HEK293 (cell line): ENCODE results near the gene GALNTL6.

Experiments used
- ZNF138 ChIP-seq: fragments of 450-650 bp; formaldehyde crosslinking; IDR thresholded peaks from 2 replicates; pipeline ENCODE4 v1.5.1; 2016; ENCODE audit warnings: missing biosample characterization, missing genetic modification characterization, borderline replicate concordance
- ZNF785 ChIP-seq: fragments of 450-650 bp; formaldehyde crosslinking; IDR thresholded peaks from 2 replicates; pipeline ENCODE4 v1.5.1; 2016; ENCODE audit warnings: missing biosample characterization, missing genetic modification characterization
- TF ChIP-seq, protein P1 (sequence below): fragments of 450-650 bp; formaldehyde crosslinking; IDR thresholded peaks from 2 replicates; pipeline ENCODE4 v1.5.1; 2016; ENCODE audit warnings: missing biosample characterization, missing genetic modification characterization
- TF ChIP-seq, protein P2 (sequence below): fragments of 450-650 bp; formaldehyde crosslinking; IDR thresholded peaks from 2 replicates; pipeline ENCODE4 v1.5.1; 2016; ENCODE audit warnings: missing biosample characterization, missing genetic modification characterization
- TF ChIP-seq, protein P3 (sequence below): fragments of 450-650 bp; formaldehyde crosslinking; IDR thresholded peaks from 2 replicates; pipeline ENCODE4 v1.5.1; 2016; ENCODE audit warnings: missing biosample characterization, missing genetic modification characterization

DNA sequence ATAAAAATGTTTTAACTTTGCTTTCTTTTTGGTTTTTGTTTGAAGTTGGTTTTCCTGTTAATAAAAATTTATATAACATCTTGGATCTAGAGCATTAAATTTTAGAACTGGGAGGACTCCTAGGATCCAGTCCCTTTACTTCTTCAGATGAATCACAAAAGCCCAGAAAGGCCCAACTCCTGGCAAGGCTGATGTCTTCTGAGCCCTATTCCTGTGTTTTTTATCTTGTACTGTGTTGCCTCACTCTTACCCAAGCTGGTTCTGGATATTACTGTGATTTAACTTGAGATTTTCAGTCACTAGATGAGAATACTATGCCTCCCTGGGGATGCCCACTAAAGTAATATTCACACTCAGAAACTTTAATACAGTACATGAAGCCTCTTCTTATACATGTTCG, 1228.3 kb downstream of the GALNTL6 start:
- TF ChIP-seq, protein P1, sequence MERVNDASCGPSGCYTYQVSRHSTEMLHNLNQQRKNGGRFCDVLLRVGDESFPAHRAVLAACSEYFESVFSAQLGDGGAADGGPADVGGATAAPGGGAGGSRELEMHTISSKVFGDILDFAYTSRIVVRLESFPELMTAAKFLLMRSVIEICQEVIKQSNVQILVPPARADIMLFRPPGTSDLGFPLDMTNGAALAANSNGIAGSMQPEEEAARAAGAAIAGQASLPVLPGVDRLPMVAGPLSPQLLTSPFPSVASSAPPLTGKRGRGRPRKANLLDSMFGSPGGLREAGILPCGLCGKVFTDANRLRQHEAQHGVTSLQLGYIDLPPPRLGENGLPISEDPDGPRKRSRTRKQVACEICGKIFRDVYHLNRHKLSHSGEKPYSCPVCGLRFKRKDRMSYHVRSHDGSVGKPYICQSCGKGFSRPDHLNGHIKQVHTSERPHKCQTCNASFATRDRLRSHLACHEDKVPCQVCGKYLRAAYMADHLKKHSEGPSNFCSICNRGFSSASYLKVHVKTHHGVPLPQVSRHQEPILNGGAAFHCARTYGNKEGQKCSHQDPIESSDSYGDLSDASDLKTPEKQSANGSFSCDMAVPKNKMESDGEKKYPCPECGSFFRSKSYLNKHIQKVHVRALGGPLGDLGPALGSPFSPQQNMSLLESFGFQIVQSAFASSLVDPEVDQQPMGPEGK (tag by site-specific recombination) = no peak
- TF ChIP-seq ZNF785 (tag by site-specific recombination) (no peak), ZNF138 (tag by site-specific recombination) (no peak)
- TF ChIP-seq, protein P2, sequence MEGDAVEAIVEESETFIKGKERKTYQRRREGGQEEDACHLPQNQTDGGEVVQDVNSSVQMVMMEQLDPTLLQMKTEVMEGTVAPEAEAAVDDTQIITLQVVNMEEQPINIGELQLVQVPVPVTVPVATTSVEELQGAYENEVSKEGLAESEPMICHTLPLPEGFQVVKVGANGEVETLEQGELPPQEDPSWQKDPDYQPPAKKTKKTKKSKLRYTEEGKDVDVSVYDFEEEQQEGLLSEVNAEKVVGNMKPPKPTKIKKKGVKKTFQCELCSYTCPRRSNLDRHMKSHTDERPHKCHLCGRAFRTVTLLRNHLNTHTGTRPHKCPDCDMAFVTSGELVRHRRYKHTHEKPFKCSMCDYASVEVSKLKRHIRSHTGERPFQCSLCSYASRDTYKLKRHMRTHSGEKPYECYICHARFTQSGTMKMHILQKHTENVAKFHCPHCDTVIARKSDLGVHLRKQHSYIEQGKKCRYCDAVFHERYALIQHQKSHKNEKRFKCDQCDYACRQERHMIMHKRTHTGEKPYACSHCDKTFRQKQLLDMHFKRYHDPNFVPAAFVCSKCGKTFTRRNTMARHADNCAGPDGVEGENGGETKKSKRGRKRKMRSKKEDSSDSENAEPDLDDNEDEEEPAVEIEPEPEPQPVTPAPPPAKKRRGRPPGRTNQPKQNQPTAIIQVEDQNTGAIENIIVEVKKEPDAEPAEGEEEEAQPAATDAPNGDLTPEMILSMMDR (tag by site-specific recombination) = no peak
- TF ChIP-seq, protein P3, sequence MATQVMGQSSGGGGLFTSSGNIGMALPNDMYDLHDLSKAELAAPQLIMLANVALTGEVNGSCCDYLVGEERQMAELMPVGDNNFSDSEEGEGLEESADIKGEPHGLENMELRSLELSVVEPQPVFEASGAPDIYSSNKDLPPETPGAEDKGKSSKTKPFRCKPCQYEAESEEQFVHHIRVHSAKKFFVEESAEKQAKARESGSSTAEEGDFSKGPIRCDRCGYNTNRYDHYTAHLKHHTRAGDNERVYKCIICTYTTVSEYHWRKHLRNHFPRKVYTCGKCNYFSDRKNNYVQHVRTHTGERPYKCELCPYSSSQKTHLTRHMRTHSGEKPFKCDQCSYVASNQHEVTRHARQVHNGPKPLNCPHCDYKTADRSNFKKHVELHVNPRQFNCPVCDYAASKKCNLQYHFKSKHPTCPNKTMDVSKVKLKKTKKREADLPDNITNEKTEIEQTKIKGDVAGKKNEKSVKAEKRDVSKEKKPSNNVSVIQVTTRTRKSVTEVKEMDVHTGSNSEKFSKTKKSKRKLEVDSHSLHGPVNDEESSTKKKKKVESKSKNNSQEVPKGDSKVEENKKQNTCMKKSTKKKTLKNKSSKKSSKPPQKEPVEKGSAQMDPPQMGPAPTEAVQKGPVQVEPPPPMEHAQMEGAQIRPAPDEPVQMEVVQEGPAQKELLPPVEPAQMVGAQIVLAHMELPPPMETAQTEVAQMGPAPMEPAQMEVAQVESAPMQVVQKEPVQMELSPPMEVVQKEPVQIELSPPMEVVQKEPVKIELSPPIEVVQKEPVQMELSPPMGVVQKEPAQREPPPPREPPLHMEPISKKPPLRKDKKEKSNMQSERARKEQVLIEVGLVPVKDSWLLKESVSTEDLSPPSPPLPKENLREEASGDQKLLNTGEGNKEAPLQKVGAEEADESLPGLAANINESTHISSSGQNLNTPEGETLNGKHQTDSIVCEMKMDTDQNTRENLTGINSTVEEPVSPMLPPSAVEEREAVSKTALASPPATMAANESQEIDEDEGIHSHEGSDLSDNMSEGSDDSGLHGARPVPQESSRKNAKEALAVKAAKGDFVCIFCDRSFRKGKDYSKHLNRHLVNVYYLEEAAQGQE (tag by site-specific recombination) = no peak
